HepG2 (cell line): ENCODE measurements around the gene PSMG3. TPM values are rescaled to one million over a fixed set of nuclear protein-coding genes. Genes with fewer than 3 reads are reported as not detected.

Experiments used
- ATF7-NPFF ChIP-seq: sonication (generic); formaldehyde crosslinking; IDR thresholded peaks from 2 replicates; pipeline ENCODE4 v1.8.1; 2023; ENCODE audit warnings: mild to moderate bottlenecking, low read depth, missing genetic modification reagents, moderate library complexity
- EHMT2 ChIP-seq: fragments of 200-600 bp; sonication (generic); IDR thresholded peaks from 2 replicates; pipeline ENCODE4 v1.7.0; 2017; ENCODE audit warnings: antibody characterized with exemption, low read depth, low read length, borderline replicate concordance
- FOXO1 ChIP-seq: sonication (generic); formaldehyde crosslinking; IDR thresholded peaks from 2 replicates; pipeline ENCODE4 v1.4.0; 2020; ENCODE audit warnings: missing genetic modification reagents
- GZF1 ChIP-seq: sonication (generic); formaldehyde crosslinking; IDR thresholded peaks from 2 replicates; pipeline ENCODE4 v1.5.1; 2020; ENCODE audit warnings: mild to moderate bottlenecking, missing genetic modification reagents
- HMGXB4 ChIP-seq, 2 experiments: sonication (generic) in 1 of 2; formaldehyde crosslinking in 1 of 2; IDR thresholded peaks; 2 replicates each; pipeline versions ENCODE4 v1.4.0 to v1.6.1; 2018 to 2020; ENCODE audit warnings: missing genetic modification reagents in 2 of 2, borderline replicate concordance in 1 of 2, low read depth in 1 of 2, mild to moderate bottlenecking in 1 of 2, missing biosample characterization in 1 of 2
- HNRNPUL1 ChIP-seq: fragments of 200-400 bp; formaldehyde crosslinking; IDR thresholded peaks from 2 replicates; pipeline ENCODE4 v1.6.1; 2017; ENCODE audit warnings: low read depth, mild to moderate bottlenecking, low read length, moderate library complexity
- HOXA9 ChIP-seq: sonication (generic); formaldehyde crosslinking; IDR thresholded peaks from 2 replicates; pipeline ENCODE4 v1.8.1; 2022; ENCODE audit warnings: missing genetic modification reagents, mild to moderate bottlenecking, moderate library complexity, borderline replicate concordance
- IRX3 ChIP-seq: sonication (generic); formaldehyde crosslinking; IDR thresholded peaks from 2 replicates; pipeline ENCODE4 v1.8.1; 2023; ENCODE audit warnings: mild to moderate bottlenecking, low read depth, missing genetic modification reagents, borderline replicate concordance
- JUNB ChIP-seq: sonication (generic); formaldehyde crosslinking; IDR thresholded peaks from 2 replicates; pipeline ENCODE4 v1.8.0; 2022; ENCODE audit warnings: missing genetic modification reagents, mild to moderate bottlenecking, borderline replicate concordance
- KLF11 ChIP-seq: IDR thresholded peaks from 2 replicates; pipeline ENCODE4 v1.6.1; 2016; ENCODE audit warnings: missing compliant biosample characterization
- NR2F6 ChIP-seq, 2 experiments: IDR thresholded peaks; 2 replicates each; pipeline ENCODE4 v1.6.1; 2016; ENCODE audit warnings: antibody characterized with exemption in 1 of 2, mild to moderate bottlenecking in 1 of 2
- REL ChIP-seq: sonication (generic); formaldehyde crosslinking; conservative IDR thresholded peaks from 2 replicates; pipeline ENCODE4 v1.8.0; 2022; ENCODE audit warnings: mild to moderate bottlenecking, missing genetic modification reagents, moderate library complexity
- SOX6 ChIP-seq, 2 experiments: fragments of 450-650 bp in 1 of 2; sonication (generic) in 1 of 2; formaldehyde crosslinking in 1 of 2; IDR thresholded peaks; 2 replicates each; pipeline versions ENCODE4 v1.4.0 to v1.6.1; 2017 to 2020; ENCODE audit warnings: antibody characterized with exemption in 1 of 2, mild to moderate bottlenecking in 1 of 2, missing genetic modification reagents in 1 of 2
- SP2 ChIP-seq: sonication (generic); formaldehyde crosslinking; IDR thresholded peaks from 2 replicates; pipeline ENCODE4 v1.5.1; 2020; ENCODE audit warnings: mild to moderate bottlenecking, missing genetic modification reagents
- SRSF1 ChIP-seq: fragments of 200-400 bp; formaldehyde crosslinking; optimal IDR thresholded peaks from 2 replicates; pipeline ENCODE3; 2017; ENCODE audit warnings: mild to moderate bottlenecking, low read depth, low read length, moderate library complexity
- STAG1 ChIP-seq: sonication (generic); formaldehyde crosslinking; IDR thresholded peaks from 2 replicates; pipeline ENCODE4 v1.4.0; 2020; ENCODE audit warnings: missing genetic modification reagents
- TCF7L2 ChIP-seq: IDR thresholded peaks from 2 replicates; pipeline ENCODE4 v1.6.1; 2011; ENCODE audit warnings: mild to moderate bottlenecking, low read depth, low read length, moderate library complexity
- WIZ ChIP-seq: sonication (generic); formaldehyde crosslinking; IDR thresholded peaks from 2 replicates; pipeline ENCODE4 v1.5.1; 2020; ENCODE audit warnings: mild to moderate bottlenecking, missing genetic modification reagents
- ZBTB8A ChIP-seq: sonication (generic); formaldehyde crosslinking; IDR thresholded peaks from 2 replicates; pipeline ENCODE4 v1.4.0; 2020; ENCODE audit warnings: mild to moderate bottlenecking, low read depth, missing genetic modification reagents, borderline replicate concordance
- ZNF234 ChIP-seq: sonication (generic); formaldehyde crosslinking; conservative IDR thresholded peaks from 2 replicates; pipeline ENCODE4 v1.5.1; 2020; ENCODE audit warnings: mild to moderate bottlenecking, missing genetic modification reagents
- polyA plus RNA-seq, 8 experiments: library from polyadenylated mRNA; depleted of rRNA in 3 of 8; stranded (reverse) in 7 of 8; unstranded in 1 of 8; fragments of >200 nt; fragmentation: Illumina TruSeq in 4 of 8; extraction: Trizol in 4 of 8; gene quantifications; 2 replicates each; pipeline versions ENCODE4 v1.2.1 to v1.2.3, GENCODE V29; 2011 to 2016; ENCODE audit warnings: low read depth in 4 of 8, missing spikeins in 1 of 8, mixed read lengths in 1 of 8; ENCODE audit not compliant: insufficient read depth in 1 of 8
- total RNA-seq, 5 experiments: library from RNA; depleted of rRNA; stranded (reverse); fragments of >200 nt; fragmentation: Illumina TruSeq; extraction: Trizol; gene quantifications; 2 replicates each; pipeline ENCODE4 v1.2.3, GENCODE V29; 2016; ENCODE audit warnings: low read depth in 1 of 5
- TF ChIP-seq, protein P1 (sequence below): sonication (generic); formaldehyde crosslinking; IDR thresholded peaks from 2 replicates; pipeline ENCODE4 v1.4.0; 2020; ENCODE audit warnings: missing genetic modification reagents, borderline replicate concordance
- TF ChIP-seq, protein P2 (sequence below): sonication (generic); formaldehyde crosslinking; IDR thresholded peaks from 2 replicates; pipeline ENCODE4 v1.4.0; 2020; ENCODE audit warnings: missing genetic modification reagents, borderline replicate concordance

The PSMG3 gene
- total and polyA plus RNA-seq, 2 of the 13 experiments (the other 11 are each of a cell fraction or from before 2014, with no cell fraction given) = 29.6 to 48.4 TPM

GRCh38 chr7:1555813-1556543 lies 13.9 kb downstream of the PSMG3 start, which contains the start of gene TMEM184A (continued):
- TF ChIP-seq, protein P1, sequence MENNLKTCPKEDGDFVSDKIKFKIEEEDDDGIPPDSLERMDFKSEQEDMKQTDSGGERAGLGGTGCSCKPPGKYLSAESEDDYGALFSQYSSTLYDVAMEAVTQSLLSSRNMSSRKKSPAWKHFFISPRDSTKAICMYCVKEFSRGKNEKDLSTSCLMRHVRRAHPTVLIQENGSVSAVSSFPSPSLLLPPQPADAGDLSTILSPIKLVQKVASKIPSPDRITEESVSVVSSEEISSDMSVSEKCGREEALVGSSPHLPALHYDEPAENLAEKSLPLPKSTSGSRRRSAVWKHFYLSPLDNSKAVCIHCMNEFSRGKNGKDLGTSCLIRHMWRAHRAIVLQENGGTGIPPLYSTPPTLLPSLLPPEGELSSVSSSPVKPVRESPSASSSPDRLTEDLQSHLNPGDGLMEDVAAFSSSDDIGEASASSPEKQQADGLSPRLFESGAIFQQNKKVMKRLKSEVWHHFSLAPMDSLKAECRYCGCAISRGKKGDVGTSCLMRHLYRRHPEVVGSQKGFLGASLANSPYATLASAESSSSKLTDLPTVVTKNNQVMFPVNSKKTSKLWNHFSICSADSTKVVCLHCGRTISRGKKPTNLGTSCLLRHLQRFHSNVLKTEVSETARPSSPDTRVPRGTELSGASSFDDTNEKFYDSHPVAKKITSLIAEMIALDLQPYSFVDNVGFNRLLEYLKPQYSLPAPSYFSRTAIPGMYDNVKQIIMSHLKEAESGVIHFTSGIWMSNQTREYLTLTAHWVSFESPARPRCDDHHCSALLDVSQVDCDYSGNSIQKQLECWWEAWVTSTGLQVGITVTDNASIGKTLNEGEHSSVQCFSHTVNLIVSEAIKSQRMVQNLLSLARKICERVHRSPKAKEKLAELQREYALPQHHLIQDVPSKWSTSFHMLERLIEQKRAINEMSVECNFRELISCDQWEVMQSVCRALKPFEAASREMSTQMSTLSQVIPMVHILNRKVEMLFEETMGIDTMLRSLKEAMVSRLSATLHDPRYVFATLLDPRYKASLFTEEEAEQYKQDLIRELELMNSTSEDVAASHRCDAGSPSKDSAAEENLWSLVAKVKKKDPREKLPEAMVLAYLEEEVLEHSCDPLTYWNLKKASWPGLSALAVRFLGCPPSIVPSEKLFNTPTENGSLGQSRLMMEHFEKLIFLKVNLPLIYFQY (CRISPR knock-in tag) = peak; percentile 40; the same call in 1 of the 2 replicates
- TF ChIP-seq FOXO1 (CRISPR knock-in tag) = peak; percentile 70; the same call in 1 of the 2 replicates
- no peak for TF ChIP-seq HNRNPUL1
- TF ChIP-seq REL (CRISPR knock-in tag) = no peak
- TF ChIP-seq, protein P2, sequence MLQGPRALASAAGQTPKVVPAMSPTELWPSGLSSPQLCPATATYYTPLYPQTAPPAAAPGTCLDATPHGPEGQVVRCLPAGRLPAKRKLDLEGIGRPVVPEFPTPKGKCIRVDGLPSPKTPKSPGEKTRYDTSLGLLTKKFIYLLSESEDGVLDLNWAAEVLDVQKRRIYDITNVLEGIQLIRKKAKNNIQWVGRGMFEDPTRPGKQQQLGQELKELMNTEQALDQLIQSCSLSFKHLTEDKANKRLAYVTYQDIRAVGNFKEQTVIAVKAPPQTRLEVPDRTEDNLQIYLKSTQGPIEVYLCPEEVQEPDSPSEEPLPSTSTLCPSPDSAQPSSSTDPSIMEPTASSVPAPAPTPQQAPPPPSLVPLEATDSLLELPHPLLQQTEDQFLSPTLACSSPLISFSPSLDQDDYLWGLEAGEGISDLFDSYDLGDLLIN = peak; percentile 85; the same call in 1 of the 2 replicates
- no peak for TF ChIP-seq ZBTB8A (CRISPR knock-in tag)
- TF ChIP-seq HMGXB4 (CRISPR knock-in tag; IDR thresholded peaks at IDR 0.05; ENCODE audit: borderline replicate concordance in 1 of 2, low read depth in 1 of 2) = peak; percentile 84 to 95; a peak in 3 of 4 replicates
- peak; percentile 58; the same call in 1 of the 2 replicates for TF ChIP-seq SP2
- no peak for TF ChIP-seq JUNB (CRISPR knock-in tag)
- TF ChIP-seq HOXA9 (CRISPR knock-in tag) = no peak
- TF ChIP-seq IRX3 (CRISPR knock-in tag) = no peak
- TF ChIP-seq NR2F6 (IDR thresholded peaks at IDR 0.05) = no peak
- peak; percentile 76 for TF ChIP-seq NR2F6 (CRISPR knock-in tag; IDR thresholded peaks at IDR 0.05)
- TF ChIP-seq SOX6 (IDR thresholded peaks at IDR 0.05) = no peak
- peak; percentile 57 for TF ChIP-seq SOX6 (CRISPR knock-in tag; IDR thresholded peaks at IDR 0.05)
- TF ChIP-seq GZF1 (CRISPR knock-in tag) = no peak
- TF ChIP-seq STAG1 = peak; percentile 79
- peak; percentile 72; the same call in 1 of the 2 replicates for TF ChIP-seq ZNF234 (CRISPR knock-in tag)
- TF ChIP-seq KLF11 (CRISPR knock-in tag) = peak; percentile 88
- peak; percentile 94 for TF ChIP-seq ATF7-NPFF (CRISPR knock-in tag)
- TF ChIP-seq TCF7L2 = no peak
- no peak for TF ChIP-seq WIZ (CRISPR knock-in tag)
- TF ChIP-seq EHMT2 = no peak; the same call in 1 of the 2 replicates
- TF ChIP-seq SRSF1 = peak; percentile 33
